NCI-H446 (cell line): ENCODE data around the gene TXNRD1.

Experiments used
- DNase-seq, 2 experiments: peaks; one replicate each; lab custom pipeline; 2025; lab: John Stamatoyannopoulos, UW

Gene TXNRD1

GRCh38 chr12:104280717-104281458 is 65.3 kb downstream of the TXNRD1 start:
- no peak for DNase-seq

- DNase-seq: no peak
These were observed 66.1 kb downstream of the TXNRD1 start for GRCh38 chr12:104281636-104282035.

GRCh38 chr12:104282109-104282508 is 66.5 kb downstream of the TXNRD1 start:
- no peak for DNase-seq

- DNase-seq: no peak
These were observed 70.3 kb downstream of the TXNRD1 start for GRCh38 chr12:104285740-104286515.

- DNase-seq: peak; percentile 95 to 96
These were observed 71.2 kb downstream of the TXNRD1 start for GRCh38 chr12:104286516-104287482.

- peak; percentile 58 to 91 for DNase-seq
These were observed 73.2 kb downstream of the TXNRD1 start for GRCh38 chr12:104288635-104289274.

GRCh38 chr12:104290320-104290719 is 74.7 kb downstream of the TXNRD1 start:
- DNase-seq: no peak

GRCh38 chr12:104290855-104291254 is 75.3 kb downstream of the TXNRD1 start:
- DNase-seq: no peak

- no peak for DNase-seq
These were observed 76.4 kb downstream of the TXNRD1 start for GRCh38 chr12:104291867-104292524.

GRCh38 chr12:104292872-104293794 is 77.6 kb downstream of the TXNRD1 start:
- no peak for DNase-seq

- peak in 1 of 2 experiments; percentile 30 for DNase-seq
These were observed 78.7 kb downstream of the TXNRD1 start for GRCh38 chr12:104294158-104294859.

GRCh38 chr12:104294927-104295668 is 79.5 kb downstream of the TXNRD1 start:
- no peak for DNase-seq

- DNase-seq: no peak
These were observed 80.4 kb downstream of the TXNRD1 start for GRCh38 chr12:104295954-104296353.

GRCh38 chr12:104296718-104297117 is 81.1 kb downstream of the TXNRD1 start:
- DNase-seq: no peak

- no peak for DNase-seq
These were observed 82.0 kb downstream of the TXNRD1 start for GRCh38 chr12:104297477-104298113.

GRCh38 chr12:104299842-104300481 is 84.4 kb downstream of the TXNRD1 start:
- DNase-seq: no peak

GRCh38 chr12:104303538-104304151 is 88.1 kb downstream of the TXNRD1 start, which contains the start of gene EID3:
Gene EID3 (plus strand): TSS chr12:104303739. CDS start chr12:104303935, 196 bp downstream.
- no peak for DNase-seq
